Panc1 (cell line): ENCODE data around the gene RCOR1.

Source experiments
- CTCF ChIP-seq: fragments of 450-650 bp; IDR thresholded peaks from 2 replicates; pipeline ENCODE4 v1.5.1; 2017; ENCODE audit warnings: mild to moderate bottlenecking
- REST ChIP-seq, 2 experiments: IDR thresholded peaks; 2 replicates each; pipeline ENCODE4 v1.6.1; 2011 to 2012; ENCODE audit warnings: low read depth in 2 of 2, control low read depth in 1 of 2, low read length in 1 of 2, mild to moderate bottlenecking in 1 of 2, moderate library complexity in 1 of 2; ENCODE audit not compliant: insufficient read depth in 1 of 2

- TF ChIP-seq CTCF (no peak), REST (IDR thresholded peaks at IDR 0.05; ENCODE audit: insufficient read depth in 1 of 2, low read depth in 2 of 2, low read length in 1 of 2) (no peak)
These were observed 107.1 kb downstream of the RCOR1 start for GRCh38 chr14:102699416-102700110.
